ENCODE results near the gene APOBEC3B. TPM values are rescaled to one million over a fixed set of nuclear protein-coding genes. Genes with fewer than 3 reads are reported as not detected.
"Not testable (repeated sequence)": the region's sequence is repeated elsewhere in the genome, so short reads cannot be mapped to it uniquely, and the experiment has no call there.

Gene APOBEC3B
- total and polyA plus RNA-seq, 9 donors, result 0.43 to 1.9 (median 1.1) TPM; not detected in 1

- no peak for DNase-seq
- no peak overlapping the region for H3K4me3 ChIP-seq
Measured at GRCh38 chr22:39007177-39007576, 25.0 kb downstream of the APOBEC3B start.

GRCh38 chr22:39008271-39008850, 26.2 kb downstream of the APOBEC3B start:
- intact Hi-C loops (cut with DNase I), result loop anchor here in 3 of 4 donors (5.0 to 10.0 kb wide), 3 partner anchors 141 to 234 kb away; no protein-coding TSS in a partner anchor
- not testable (repeated sequence) for H3K9me3 ChIP-seq; H3K27me3 ChIP-seq; H3K27ac ChIP-seq; H3K4me1 ChIP-seq (ENCODE audit: insufficient read depth); H3K36me3 ChIP-seq; DNase-seq; H3K4me3 ChIP-seq
- 74 to 79% (median 77%) methylated on average over 8 of the region's 8 CpGs for WGBS, 3 donors

More at GRCh38 chr22:39007177-39007576, 25.0 kb downstream of the APOBEC3B start:
- 95 to 97% (median 96%) methylated on average over 5 of the region's 5 CpGs for WGBS, 3 donors
- Histone ChIP-seq H3K27me3 (no peaks in the 10 kb centered on the region), H3K36me3 (no peaks in the 10 kb centered on the region), H3K9me3 (no peaks in the 10 kb centered on the region), H3K27ac (no peak overlapping the region), H3K4me1 (ENCODE audit: insufficient read depth) (no peaks in the 10 kb centered on the region)
- TF ChIP-seq POLR2A (IDR thresholded peaks at IDR 0.05) (no peak), CTCF (IDR thresholded peaks at IDR 0.05) (no peak), EP300 (IDR thresholded peaks at IDR 0.05) (no peak)
- intact Hi-C loops (cut with DNase I), result loop anchor here in 3 of 4 donors (5.0 to 10.0 kb wide), 3 partner anchors 140 to 232 kb away; no protein-coding TSS in a partner anchor

GRCh38 chr22:39010946-39011345, 28.8 kb downstream of the APOBEC3B start:
- Histone ChIP-seq H3K4me3 (no peak overlapping the region), H3K36me3 (no peaks in the 10 kb centered on the region), H3K27ac (no peak overlapping the region), H3K27me3 (no peaks in the 10 kb centered on the region), H3K9me3 (no peaks in the 10 kb centered on the region), H3K4me1 (ENCODE audit: insufficient read depth) (peaks cover 4% of the 10 kb centered on the region)
- no peak for DNase-seq
- intact Hi-C loops (cut with DNase I), result loop anchor here in 3 of 4 donors (5.0 to 10.0 kb wide), 3 partner anchors 111 to 124 kb away; no protein-coding TSS in a partner anchor
- TF ChIP-seq CTCF (IDR thresholded peaks at IDR 0.05) (no peak), EP300 (IDR thresholded peaks at IDR 0.05) (no peak), POLR2A (IDR thresholded peaks at IDR 0.05) (no peak)
- 77 to 84% (median 78%) methylated on average over 15 of the region's 15 CpGs for WGBS, 3 donors

- 55 to 57% (median 56%) methylated on average over 29 of the region's 29 CpGs for WGBS, 3 donors
- no peaks in the 10 kb centered on the region for H3K9me3 ChIP-seq
- intact Hi-C loops (cut with DNase I), result loop anchor here in 3 of 4 donors (5.0 to 10.0 kb wide), 3 partner anchors 109 to 122 kb away; no protein-coding TSS in a partner anchor
- DNase-seq, result peak in 4 of 5 donors; percentile 46 to 71 (median 60)
- H3K27me3 ChIP-seq, result no peaks in the 10 kb centered on the region
- H3K27ac ChIP-seq, result peak overlapping the region in 1 of 2 donors; percentile 88
- H3K36me3 ChIP-seq, result no peaks in the 10 kb centered on the region
- H3K4me1 ChIP-seq (ENCODE audit: insufficient read depth), result peaks cover 4% of the 10 kb centered on the region
- no peak overlapping the region for H3K4me3 ChIP-seq
- no peak for TF ChIP-seq CTCF (IDR thresholded peaks at IDR 0.05)
- no peak for TF ChIP-seq EP300 (IDR thresholded peaks at IDR 0.05)
- no peak for TF ChIP-seq POLR2A (IDR thresholded peaks at IDR 0.05)
Measured at GRCh38 chr22:39012533-39013511, 30.7 kb downstream of the APOBEC3B start.

- not testable (repeated sequence) for H3K36me3 ChIP-seq; H3K9me3 ChIP-seq; H3K27me3 ChIP-seq; H3K4me1 ChIP-seq (ENCODE audit: insufficient read depth)
- peak overlapping the region; percentile 49 for H3K4me3 ChIP-seq
- peak in 1 of 5 donors; percentile 46 for DNase-seq
- peak overlapping the region in 1 of 2 donors; percentile 88 for H3K27ac ChIP-seq
- intact Hi-C loops (cut with DNase I), result loop anchor here in 3 of 4 donors (5.0 to 10.0 kb wide), 3 partner anchors 109 to 121 kb away; no protein-coding TSS in a partner anchor
- 22 to 28% (median 26%) methylated on average over 6 of the region's 6 CpGs for WGBS, 3 donors
Measured at GRCh38 chr22:39013561-39013941, 31.4 kb downstream of the APOBEC3B start.
